RWPE1 (cell line): ENCODE data around the gene IRF9.

Experiments used
- CTCF ChIA-PET: fragments of 350-600 bp; sonication (Branson Sonifier 250); formaldehyde crosslinking; extraction: SDS; loops from one replicate; lab custom pipeline; 2021; lab: Yijun Ruan, JAX
- POLR2A ChIA-PET: fragments of 400-600 bp; formaldehyde crosslinking; extraction: SDS; loops from one replicate; lab custom pipeline; 2020; ENCODE audit warnings: antibody characterized with exemption; ENCODE audit not compliant: low non-redundant PET; lab: Yijun Ruan, JAX
- DNase-seq: peaks from one replicate; pipeline ENCODE4 v3.0.0; 2012; ENCODE audit warnings: low spot score
- H3K27ac ChIP-seq: fragments of 450-650 bp; 2 replicates; pipeline ENCODE4 v1.5.1; 2017
- CTCF ChIP-seq: fragments of 450-650 bp; conservative IDR thresholded peaks from 2 replicates; pipeline ENCODE4 v1.5.1; 2017; ENCODE audit warnings: low read depth, mild to moderate bottlenecking

IRF9 gene, protein sequence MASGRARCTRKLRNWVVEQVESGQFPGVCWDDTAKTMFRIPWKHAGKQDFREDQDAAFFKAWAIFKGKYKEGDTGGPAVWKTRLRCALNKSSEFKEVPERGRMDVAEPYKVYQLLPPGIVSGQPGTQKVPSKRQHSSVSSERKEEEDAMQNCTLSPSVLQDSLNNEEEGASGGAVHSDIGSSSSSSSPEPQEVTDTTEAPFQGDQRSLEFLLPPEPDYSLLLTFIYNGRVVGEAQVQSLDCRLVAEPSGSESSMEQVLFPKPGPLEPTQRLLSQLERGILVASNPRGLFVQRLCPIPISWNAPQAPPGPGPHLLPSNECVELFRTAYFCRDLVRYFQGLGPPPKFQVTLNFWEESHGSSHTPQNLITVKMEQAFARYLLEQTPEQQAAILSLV

GRCh38 chr14:24160850-24161804, at the start of gene IRF9:
IRF9 (plus strand) TSS chr14:24161265; CDS start chr14:24162145, 880 bp downstream.
- ChIA-PET POLR2A (interaction anchor here (0.5 to 1.3 kb wide), 5 partner anchors 11 to 917 kb away, joined by 3 to 4 read pairs (median 4); partner anchors contain the start of genes DCAF11 and PSME2), CTCF (interaction anchor here (0.7 to 2.0 kb wide), 14 partner anchors 9 to 103 kb away, joined by 3 to 10 read pairs (median 4); partner anchors contain the start of genes PSME1, PSME2 and RNF31)
- peak; percentile 94 for DNase-seq
- H3K27ac ChIP-seq: peak within 1 kb of the TSS; percentile 90
- peak; percentile 95 for TF ChIP-seq CTCF

- POLR2A ChIA-PET: interaction anchor here (0.7 to 2.0 kb wide), 7 partner anchors 19 to 129 kb away, joined by 3 to 12 read pairs (median 4); partner anchors contain the start of genes PCK2, PSME1, PSME2 and RNF31
- DNase-seq: no peak
- H3K27ac ChIP-seq: peak overlapping the region; percentile 99
- CTCF ChIA-PET: interaction anchor here (0.6 kb wide), 2 partner anchors 61 to 74 kb away, joined by 3 read pairs; no protein-coding TSS in a partner anchor
- TF ChIP-seq CTCF: no peak
These were observed 47.7 kb upstream of the IRF9 start for GRCh38 chr14:24113379-24113800.

DNA sequence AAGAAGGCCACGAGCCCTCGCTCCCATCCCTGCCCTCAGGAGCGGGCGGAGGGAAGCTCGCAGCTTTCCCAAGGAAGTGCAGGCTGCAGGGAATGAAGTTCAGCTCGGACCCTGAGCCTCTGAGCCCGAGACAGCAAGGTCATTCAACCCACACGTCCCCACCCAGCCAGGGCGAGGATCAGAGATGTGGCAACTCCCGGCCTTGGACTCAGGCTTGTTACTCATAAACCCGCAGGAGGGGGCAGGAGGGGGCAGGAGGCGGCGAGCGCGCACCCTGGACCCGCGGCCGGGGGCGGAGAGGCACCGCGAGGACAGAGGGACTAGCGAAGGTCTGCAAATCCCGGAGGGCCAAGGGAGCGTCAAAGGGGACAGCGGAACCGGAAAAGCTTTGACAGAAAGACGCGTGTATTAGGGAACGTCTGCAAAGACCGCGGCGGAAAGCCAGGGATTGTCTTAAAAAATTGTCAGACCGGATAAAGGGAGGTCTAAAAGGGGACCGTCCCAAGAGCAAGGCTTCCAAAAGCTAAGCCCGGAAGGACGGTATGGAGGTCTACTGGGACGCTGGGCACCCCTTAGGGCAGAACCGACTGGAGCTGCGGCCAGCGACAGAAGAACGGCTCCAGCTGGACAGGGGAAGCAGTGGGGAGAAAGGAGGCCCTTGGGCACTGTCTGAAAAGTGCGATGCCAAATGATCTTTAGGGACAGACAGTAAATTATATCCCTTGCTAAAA, 47.1 kb upstream of the IRF9 start:
- ChIA-PET POLR2A (interaction anchor here (0.7 to 2.0 kb wide), 10 partner anchors 10 to 128 kb away, joined by 3 to 12 read pairs (median 4); partner anchors contain the start of genes IRF9, PCK2, PSME1 and PSME2), CTCF (interaction anchor here (0.6 kb wide), 2 partner anchors 61 to 73 kb away, joined by 3 read pairs; no protein-coding TSS in a partner anchor)
- H3K27ac ChIP-seq: peak overlapping the region; percentile 99
- no peak for TF ChIP-seq CTCF
- peak; percentile 78 for DNase-seq

- CTCF ChIA-PET: no interaction called here
- TF ChIP-seq CTCF: no peak
- peak within 1 kb of the TSS; percentile 99 for H3K27ac ChIP-seq
- POLR2A ChIA-PET: interaction anchor here (0.7 to 2.0 kb wide), 10 partner anchors 9 to 769 kb away, joined by 3 to 12 read pairs (median 4); partner anchors contain the start of genes IRF9, PCK2, PSME1 and PSME2
- peak; percentile 99 for DNase-seq
These were observed 46.3 kb upstream of the IRF9 start, which contains the start of the genes DCAF11 and NRL for GRCh38 chr14:24114532-24115421. DCAF11 (plus strand) TSS chr14:24114777; CDS start chr14:24115595, 818 bp downstream. NRL (minus strand) TSS chr14:24114949; CDS start chr14:24082848, 32,101 bp downstream.
